HCT116 (cell line): Measurements from ENCODE around the gene ING4. TPM values are rescaled to one million over a fixed set of nuclear protein-coding genes. Genes with fewer than 3 reads are reported as not detected.

Experiments
- ATAC-seq: fragments of 200-7000 bp; cut with Tn5 transposase; 2 replicates; pipeline ENCODE4 v1.9.1; 2020; ENCODE audit warnings: mild to moderate bottlenecking, moderate library complexity
- BruUV-seq: library from RNA; stranded (reverse); fragments of 400-500 nt; replicated peaks from 2 replicates; lab custom pipeline; 2021; lab: Mats Ljungman, UMichigan
- CTCF ChIA-PET: fragments of 300-600 bp; sonication (Branson Sonifier 250); formaldehyde crosslinking; loops from one replicate; lab custom pipeline; 2021; ENCODE audit warnings: antibody characterized with exemption; lab: Charles Lee
- POLR2A ChIA-PET: fragments of 300-600, 350-600 bp; sonication (Branson Sonifier 250); formaldehyde crosslinking; loops from one replicate; lab custom pipeline; 2021; ENCODE audit warnings: antibody characterized with exemption; lab: Charles Lee
- RAD21 ChIA-PET, 2 experiments: fragments of 300-600 bp; sonication (Branson Sonifier 250); formaldehyde crosslinking; loops; one replicate each; lab custom pipeline; 2023; ENCODE audit warnings: low total read pairs in 2 of 2; ENCODE audit not compliant: uncharacterized antibody in 2 of 2, unreplicated experiment in 2 of 2, low non-redundant PET in 1 of 2; lab: Charles Lee
- DNase-seq: peaks from one replicate; pipeline ENCODE4 v3.0.0-alpha.2; 2010; ENCODE audit warnings: low read depth, low spot score
- H2AFZ ChIP-seq: fragments of 200-600 bp; shearing (Covaris generic), sonication (generic); 2 replicates; pipeline ENCODE4 v1.6.1; 2017; ENCODE audit warnings: low read depth, mixed run types, mixed read lengths, antibody characterized with exemption, low read length; ENCODE audit not compliant: poor library complexity, severe bottlenecking
- H3K27ac ChIP-seq: 2 replicates; pipeline ENCODE4 v1.5.1; 2012; ENCODE audit warnings: low read depth, low read length
- H3K27me3 ChIP-seq: fragments of 200-600 bp; sonication (generic); 2 replicates; pipeline ENCODE4 v1.6.1; 2016; ENCODE audit warnings: mixed run types, low read length, mixed read lengths; ENCODE audit not compliant: insufficient read depth
- H3K36me3 ChIP-seq, 2 experiments: fragments of 200-500 bp in 1 of 2; fragments of 200-600 bp in 1 of 2; sonication (Bioruptor generic) in 1 of 2; sonication (generic) in 1 of 2; 2 replicates each; pipeline versions ENCODE4 v1.5.1 to v1.6.1; 2014 to 2016; ENCODE audit warnings: low read length in 2 of 2, inconsistent platforms in 1 of 2, mixed read lengths in 1 of 2, mixed run types in 1 of 2; ENCODE audit not compliant: insufficient read depth in 2 of 2, control insufficient read depth in 1 of 2
- H3K4me1 ChIP-seq, 2 experiments: fragments of 200-600 bp in 1 of 2; sonication (generic) in 1 of 2; 2 replicates each; pipeline versions ENCODE4 v1.5.1 to v1.6.1; 2012 to 2017; ENCODE audit warnings: low read length in 2 of 2, inconsistent platforms in 1 of 2, mild to moderate bottlenecking in 1 of 2, mixed read lengths in 1 of 2, mixed run types in 1 of 2, moderate library complexity in 1 of 2; ENCODE audit not compliant: insufficient read depth in 2 of 2, control insufficient read depth in 1 of 2
- H3K4me2 ChIP-seq: fragments of 200-600 bp; sonication (generic); 2 replicates; pipeline ENCODE4 v1.6.1; 2017; ENCODE audit warnings: mixed run types, low read length, mixed read lengths
- H3K4me3 ChIP-seq, 2 experiments: fragments of 200-600 bp in 1 of 2; sonication (generic) in 1 of 2; replicated peaks in 1 of 2; 2 replicates each; pipeline ENCODE4 v1.5.1; 2011 to 2016; ENCODE audit warnings: low read length in 2 of 2, control low read depth in 1 of 2, low read depth in 1 of 2, mild to moderate bottlenecking in 1 of 2, mixed read lengths in 1 of 2, mixed run types in 1 of 2
- H3K79me2 ChIP-seq: fragments of 200-600 bp; sonication (generic); 2 replicates; pipeline ENCODE4 v1.6.1; 2017; ENCODE audit warnings: mild to moderate bottlenecking, mixed run types, low read length, moderate library complexity, mixed read lengths; ENCODE audit not compliant: insufficient read depth
- H3K9ac ChIP-seq: fragments of 200-600 bp; sonication (generic); 2 replicates; pipeline ENCODE4 v1.6.1; 2016; ENCODE audit warnings: low read length, mixed read lengths
- H3K9me2 ChIP-seq: fragments of 200-600 bp; sonication (generic), shearing (Covaris generic); 2 replicates; pipeline ENCODE4 v1.6.1; 2017; ENCODE audit warnings: mixed run types, mild to moderate bottlenecking, moderate library complexity; ENCODE audit not compliant: insufficient read depth
- H3K9me3 ChIP-seq, 2 experiments: fragments of 200-500 bp in 1 of 2; fragments of 200-600 bp in 1 of 2; sonication (Bioruptor generic) in 1 of 2; sonication (generic) in 1 of 2; 2 replicates each; pipeline ENCODE4 v1.6.1; 2014 to 2017; ENCODE audit warnings: low read length in 2 of 2, mixed read lengths in 2 of 2, inconsistent platforms in 1 of 2, low read depth in 1 of 2, mild to moderate bottlenecking in 1 of 2, mixed run types in 1 of 2, moderate library complexity in 1 of 2; ENCODE audit not compliant: control insufficient read depth in 1 of 2, insufficient read depth in 1 of 2
- H4K20me1 ChIP-seq: fragments of 200-600 bp; sonication (generic), shearing (Covaris generic); 2 replicates; pipeline ENCODE4 v1.6.1; 2017; ENCODE audit warnings: mixed run types, mild to moderate bottlenecking, moderate library complexity; ENCODE audit not compliant: insufficient read depth
- RAD21 ChIP-seq: IDR thresholded peaks from 2 replicates; pipeline ENCODE4 v1.6.1; 2012; ENCODE audit warnings: low read depth, mild to moderate bottlenecking
- SIN3A ChIP-seq: IDR thresholded peaks from 2 replicates; pipeline ENCODE4 v1.6.1; 2012; ENCODE audit warnings: low read depth
- YY1 ChIP-seq: IDR thresholded peaks from 2 replicates; pipeline ENCODE4 v1.6.1; 2011; ENCODE audit warnings: low read length, low read depth, moderate library complexity, mild to moderate bottlenecking; ENCODE audit not compliant: insufficient replicate concordance; ENCODE audit errors: extremely low read depth
- ZNF274 ChIP-seq: fragments of 200-500 bp; sonication (Bioruptor generic); IDR thresholded peaks from 2 replicates; pipeline ENCODE4 v1.6.1; 2014; ENCODE audit warnings: mild to moderate bottlenecking, low read depth, low read length, inconsistent platforms
- intact Hi-C: fragments of 100-400 bp; cut with micrococcal nuclease; formaldehyde crosslinking; loops from 2 replicates; pipeline ENCODE4 v1.10.0; 2022
- total RNA-seq: library from RNA; stranded (reverse); gene quantifications from one replicate; pipeline ENCODE4 v1.2.1, GENCODE V29; 2021; ENCODE audit not compliant: unreplicated experiment

ING4 gene
- total RNA-seq, 1 experiment from 2014 or later = 17.9 TPM

- intact Hi-C loops = no loop called here
- POLR2A ChIA-PET = no interaction called here
These were observed 18.7 kb downstream of the ING4 start for GRCh38 chr12:6644257-6644596.

GRCh38 chr12:6643569-6644256 lies 19.2 kb downstream of the ING4 start:
- Histone ChIP-seq H3K4me3 (no peak overlapping the region), H3K9me2 (no peaks in the 10 kb centered on the region), H3K79me2 (no peaks in the 10 kb centered on the region), H2AFZ (no peak overlapping the region), H3K9me3 (peaks cover 0 to 10% of the 10 kb centered on the region in 2 experiments; a peak in 1 of 4 replicates), H3K27ac (no peak overlapping the region), H3K9ac (no peak overlapping the region), H3K4me2 (no peak overlapping the region), H3K27me3 (peaks cover 6% of the 10 kb centered on the region; the same call in 1 of the 2 replicates), H3K36me3 (no peaks in the 10 kb centered on the region), H4K20me1 (no peaks in the 10 kb centered on the region)
- BruUV-seq = no TSS peak
- DNase-seq (no peak), ATAC-seq (no peak)
- ChIA-PET POLR2A (no interaction called here), RAD21 (no interaction called here), CTCF (no interaction called here)
- intact Hi-C loops = no loop called here
- no peak for TF ChIP-seq SIN3A
- TF ChIP-seq RAD21 = no peak
- peak; percentile 41 for TF ChIP-seq ZNF274
- TF ChIP-seq, all 23 proteins: peak for 1
- no peaks in the 10 kb centered on the region for H3K4me1 ChIP-seq

More at GRCh38 chr12:6644257-6644596, 18.7 kb downstream of the ING4 start:
- H3K79me2 ChIP-seq = no peaks in the 10 kb centered on the region
- no peaks in the 10 kb centered on the region for H3K4me1 ChIP-seq
- ATAC-seq (no peak), DNase-seq (no peak)
- ChIA-PET RAD21 (no interaction called here), CTCF (no interaction called here)
- no peak overlapping the region for H2AFZ ChIP-seq
- H4K20me1 ChIP-seq = no peaks in the 10 kb centered on the region
- H3K4me2 ChIP-seq = no peak overlapping the region
- peaks cover 0 to 10% of the 10 kb centered on the region in 2 experiments; a peak in 1 of 4 replicates for H3K9me3 ChIP-seq
- H3K27ac ChIP-seq = no peak overlapping the region
- H3K9me2 ChIP-seq = no peaks in the 10 kb centered on the region
- H3K9ac ChIP-seq = no peak overlapping the region
- BruUV-seq = no TSS peak
- H3K36me3 ChIP-seq = no peaks in the 10 kb centered on the region
- no peak overlapping the region for H3K4me3 ChIP-seq
- H3K27me3 ChIP-seq = peaks cover 6% of the 10 kb centered on the region; the same call in 1 of the 2 replicates
- TF ChIP-seq ZNF274 (peak; percentile 20; the same call in 1 of the 2 replicates), YY1 (no peak)
